B cell (primary cell): ENCODE measurements around the gene MED12L. TPM values are rescaled to one million over a fixed set of nuclear protein-coding genes. Genes with fewer than 3 reads are reported as not detected.

Experiments
- ATAC-seq: fragments of 200-7000 bp; cut with Tn5 transposase; one replicate; pipeline ENCODE4 v1.10.0; 2021; ENCODE audit warnings: low read depth, mild to moderate bottlenecking, moderate number of reproducible peaks, moderate library complexity
- CTCF ChIA-PET: fragments of 350-600 bp; sonication (Branson Sonifier 250); formaldehyde crosslinking; loops from one replicate; lab custom pipeline; 2021; ENCODE audit warnings: antibody characterized with exemption, inconsistent platforms; lab: Charles Lee
- POLR2A ChIA-PET: fragments of 350-600 bp; sonication (Branson Sonifier 250); formaldehyde crosslinking; loops from one replicate; lab custom pipeline; 2021; ENCODE audit warnings: antibody characterized with exemption; lab: Charles Lee
- DNase-seq: peaks from one replicate; pipeline ENCODE4 v3.0.0; 2013
- H2AFZ ChIP-seq: 2 replicates; pipeline ENCODE4 v1.6.1; 2012; ENCODE audit warnings: mild to moderate bottlenecking, low read depth, low read length; ENCODE audit not compliant: insufficient read depth, poor library complexity, severe bottlenecking
- H3K27ac ChIP-seq, 2 donors: 1 replicate in 1 of 2; 2 replicates in 1 of 2; pipeline ENCODE4 v1.5.1; 2012 to 2013; ENCODE audit warnings: low read length in 2 of 2, mild to moderate bottlenecking in 2 of 2, moderate library complexity in 1 of 2
- H3K27me3 ChIP-seq, 4 experiments: fragments of 200-600 bp in 1 of 4; sonication (generic) in 1 of 4; replicated peaks in 1 of 4; 1 replicate in 2 of 4; 2 replicates in 2 of 4; pipeline versions ENCODE4 v1.6.1 to v1.7.0; 2013 to 2016; ENCODE audit warnings: low read length in 3 of 4, mild to moderate bottlenecking in 2 of 4, mixed read lengths in 1 of 4, moderate library complexity in 1 of 4; ENCODE audit not compliant: insufficient read depth in 4 of 4, control insufficient read depth in 3 of 4; ENCODE audit errors: control extremely low read depth in 1 of 4
- H3K36me3 ChIP-seq, 2 experiments: replicated peaks in 1 of 2; 1 replicate in 1 of 2; 2 replicates in 1 of 2; pipeline versions ENCODE4 v1.6.1 to v1.7.1; 2013; ENCODE audit warnings: low read length in 1 of 2; ENCODE audit not compliant: insufficient read depth in 2 of 2, control insufficient read depth in 1 of 2; ENCODE audit errors: control extremely low read depth in 1 of 2, extremely low read depth in 1 of 2
- H3K4me1 ChIP-seq, 2 donors: fragments of 200-600 bp in 1 of 2; sonication (generic) in 1 of 2; 1 replicate in 1 of 2; 2 replicates in 1 of 2; pipeline versions ENCODE4 v1.5.1 to v1.6.1; 2013 to 2017; ENCODE audit warnings: low read length in 2 of 2; ENCODE audit not compliant: control insufficient read depth in 2 of 2, insufficient read depth in 2 of 2
- H3K4me2 ChIP-seq: replicated peaks from 2 replicates; pipeline ENCODE3; 2012; ENCODE audit warnings: mild to moderate bottlenecking, low read depth, low read length; ENCODE audit not compliant: poor library complexity, severe bottlenecking
- H3K4me3 ChIP-seq, 5 experiments: fragments of 200-600 bp in 1 of 5; sonication (generic) in 1 of 5; 1 replicate in 3 of 5; 2 replicates in 2 of 5; pipeline versions ENCODE4 v1.5.1 to v1.7.0; 2011 to 2016; ENCODE audit warnings: low read length in 4 of 5, mild to moderate bottlenecking in 4 of 5, low read depth in 2 of 5, control low read depth in 1 of 5, moderate library complexity in 1 of 5; ENCODE audit not compliant: insufficient read depth in 1 of 5; ENCODE audit errors: control extremely low read depth in 1 of 5, extremely low read depth in 1 of 5
- H3K79me2 ChIP-seq: fragments of 200-600 bp; sonication (generic); one replicate; pipeline ENCODE4 v1.6.0; 2016; ENCODE audit warnings: low read length; ENCODE audit not compliant: control insufficient read depth, insufficient read depth
- H3K9ac ChIP-seq: fragments of 200-600 bp; sonication (generic); 2 replicates; pipeline ENCODE4 v1.6.1; 2017; ENCODE audit warnings: mild to moderate bottlenecking, low read length, moderate library complexity
- H3K9me3 ChIP-seq, 3 donors: one replicate each; pipeline versions ENCODE4 v1.6.1 to v1.7.1; 2013; ENCODE audit warnings: low read length in 2 of 3; ENCODE audit not compliant: control insufficient read depth in 2 of 3, insufficient read depth in 1 of 3; ENCODE audit errors: control extremely low read depth in 1 of 3
- H4K20me1 ChIP-seq: 2 replicates; pipeline ENCODE4 v1.6.0; 2012; ENCODE audit warnings: mild to moderate bottlenecking, low read length; ENCODE audit not compliant: insufficient read depth, control insufficient read depth, poor library complexity, severe bottlenecking
- H3K27ac Mint-ChIP-seq: one replicate; pipeline ENCODE4 v1.8.0; 2021; ENCODE audit warnings: mixed read lengths
- H3K27me3 Mint-ChIP-seq: one replicate; pipeline ENCODE4 v1.8.0; 2021; ENCODE audit warnings: mixed read lengths
- H3K4me1 Mint-ChIP-seq: one replicate; pipeline ENCODE4 v1.8.0; 2021; ENCODE audit warnings: mixed read lengths
- H3K4me3 Mint-ChIP-seq: one replicate; pipeline ENCODE4 v1.8.0; 2021; ENCODE audit warnings: mixed read lengths
- H3K9me3 Mint-ChIP-seq: one replicate; pipeline ENCODE4 v1.8.0; 2022; ENCODE audit warnings: mixed read lengths; ENCODE audit not compliant: insufficient read depth
- EZH2 ChIP-seq: IDR thresholded peaks from 2 replicates; pipeline ENCODE4 v1.6.1; 2012; ENCODE audit warnings: borderline replicate concordance, low read depth, mild to moderate bottlenecking, moderate library complexity, low read length; ENCODE audit not compliant: insufficient read depth, poor library complexity, severe bottlenecking
- WGBS: methylation state at CpG from one replicate; pipeline ENCODE4 v1.1.5; 2013; ENCODE audit warnings: missing lambda C conversion rate; ENCODE audit not compliant: insufficient coverage; 5-methylcytosine and 5-hydroxymethylcytosine counted together
- intact Hi-C: fragments of 100-400 bp; cut with micrococcal nuclease; formaldehyde crosslinking; loops from one replicate; pipeline ENCODE4 v1.10.0; 2022
- polyA plus RNA-seq: library from polyadenylated mRNA; depleted of rRNA; stranded (reverse); fragments of >200 nt; gene quantifications from 2 replicates; pipeline ENCODE4 v1.2.3, GENCODE V29; 2012
- total RNA-seq, 2 donors: library from RNA; stranded (reverse); fragments of 120-200 nt in 1 of 2; gene quantifications; 1 replicate in 1 of 2; 2 replicates in 1 of 2; pipeline versions ENCODE4 v1.2.3 to v1.2.4, GENCODE V29; 2013 to 2022
- TF ChIP-seq, protein P1 (sequence below): fragments of 200-600 bp; IDR thresholded peaks from one replicate; pipeline ENCODE4 v1.8.0; 2022; ENCODE audit warnings: antibody characterized with exemption, mild to moderate bottlenecking

Gene MED12L
- total and polyA plus RNA-seq, 2 donors (not counting 1 experiment from before 2014, with no cell fraction given) = 0.07 to 0.30 TPM

DNA sequence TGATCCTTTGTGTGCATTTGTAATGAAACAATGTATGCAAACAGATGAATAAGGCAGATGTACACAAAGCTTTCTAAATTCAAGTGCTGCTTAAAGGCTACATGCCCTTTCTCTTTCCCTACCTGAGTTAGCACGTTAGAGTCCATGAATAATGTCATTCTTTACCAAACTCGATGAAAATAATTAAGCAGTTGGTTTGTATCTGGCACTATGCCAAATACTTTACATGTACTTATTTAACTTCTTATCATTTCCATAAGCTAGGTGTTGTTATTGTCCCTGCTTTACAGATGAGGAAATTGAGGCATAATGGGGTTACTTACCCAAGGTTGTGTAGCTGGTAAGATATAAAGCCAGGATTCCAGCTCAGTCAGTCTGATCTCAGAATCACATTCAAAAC is 115.1 kb downstream of the MED12L start:
- H3K4me2 ChIP-seq = no peak overlapping the region
- no peak overlapping the region for H2AFZ ChIP-seq
- H3K36me3 ChIP-seq = no peaks in the 10 kb centered on the region
- Mint-ChIP-seq H3K27me3 (no peaks in the 10 kb centered on the region), H3K9me3 (no peaks in the 10 kb centered on the region), H3K27ac (no peak overlapping the region), H3K4me3 (no peak overlapping the region), H3K4me1 (no peaks in the 10 kb centered on the region)
- DNase-seq (no peak), ATAC-seq (no peak)
- no peaks in the 10 kb centered on the region for H3K4me1 ChIP-seq
- no peaks in the 10 kb centered on the region for H4K20me1 ChIP-seq
- H3K4me3 ChIP-seq = no peak overlapping the region
- H3K27me3 ChIP-seq = no peaks in the 10 kb centered on the region
- H3K79me2 ChIP-seq = no peaks in the 10 kb centered on the region
- CTCF ChIA-PET = interaction anchor here (1.8 kb wide), 1 partner anchor 27 kb away, joined by 9 read pairs; no protein-coding TSS in a partner anchor
- WGBS = no CpG with 5 or more reads among the region's 2 CpGs
- no peaks in the 10 kb centered on the region for H3K9me3 ChIP-seq
- intact Hi-C loops = no loop called here
- TF ChIP-seq EZH2 = no peak
- TF ChIP-seq, protein P1, sequence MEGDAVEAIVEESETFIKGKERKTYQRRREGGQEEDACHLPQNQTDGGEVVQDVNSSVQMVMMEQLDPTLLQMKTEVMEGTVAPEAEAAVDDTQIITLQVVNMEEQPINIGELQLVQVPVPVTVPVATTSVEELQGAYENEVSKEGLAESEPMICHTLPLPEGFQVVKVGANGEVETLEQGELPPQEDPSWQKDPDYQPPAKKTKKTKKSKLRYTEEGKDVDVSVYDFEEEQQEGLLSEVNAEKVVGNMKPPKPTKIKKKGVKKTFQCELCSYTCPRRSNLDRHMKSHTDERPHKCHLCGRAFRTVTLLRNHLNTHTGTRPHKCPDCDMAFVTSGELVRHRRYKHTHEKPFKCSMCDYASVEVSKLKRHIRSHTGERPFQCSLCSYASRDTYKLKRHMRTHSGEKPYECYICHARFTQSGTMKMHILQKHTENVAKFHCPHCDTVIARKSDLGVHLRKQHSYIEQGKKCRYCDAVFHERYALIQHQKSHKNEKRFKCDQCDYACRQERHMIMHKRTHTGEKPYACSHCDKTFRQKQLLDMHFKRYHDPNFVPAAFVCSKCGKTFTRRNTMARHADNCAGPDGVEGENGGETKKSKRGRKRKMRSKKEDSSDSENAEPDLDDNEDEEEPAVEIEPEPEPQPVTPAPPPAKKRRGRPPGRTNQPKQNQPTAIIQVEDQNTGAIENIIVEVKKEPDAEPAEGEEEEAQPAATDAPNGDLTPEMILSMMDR = no peak
- no peak overlapping the region for H3K27ac ChIP-seq
- H3K9ac ChIP-seq = no peak overlapping the region
- POLR2A ChIA-PET = no interaction called here

DNA sequence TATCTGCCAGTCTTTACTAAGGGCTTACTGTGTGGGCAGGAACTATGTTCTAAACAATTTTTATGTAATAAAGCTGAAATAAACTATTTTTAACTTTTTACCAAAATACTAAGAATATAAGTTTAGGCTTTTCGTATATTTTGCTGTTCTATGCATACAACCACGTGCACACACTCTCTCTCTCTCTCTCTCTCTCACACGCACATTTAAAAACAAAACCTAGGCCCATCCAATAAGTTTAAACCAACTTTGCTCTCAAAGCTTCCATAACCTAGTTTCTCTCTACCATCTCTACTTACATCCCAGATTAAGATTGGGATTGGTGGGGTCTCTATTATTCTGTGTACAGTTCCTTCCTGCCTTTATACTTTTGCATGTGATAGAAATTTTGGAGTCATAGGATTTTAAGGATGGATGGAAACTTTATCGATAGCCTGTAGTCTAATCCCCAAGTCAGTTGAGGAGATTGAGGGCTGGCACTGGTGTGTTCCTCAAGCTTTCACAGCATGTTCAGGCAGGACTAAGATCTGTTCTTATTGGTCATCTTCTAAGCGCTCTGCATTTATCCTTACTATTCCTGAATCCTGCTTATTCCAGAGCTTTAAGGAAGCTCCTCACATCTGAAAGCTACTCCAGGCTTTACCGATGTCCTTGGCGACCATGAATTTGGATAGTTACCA is 115.7 kb downstream of the MED12L start:
- DNase-seq = no peak
- Mint-ChIP-seq H3K27me3 (no peaks in the 10 kb centered on the region), H3K4me1 (no peaks in the 10 kb centered on the region), H3K27ac (no peak overlapping the region), H3K9me3 (no peaks in the 10 kb centered on the region), H3K4me3 (no peak overlapping the region)
- H3K4me2 ChIP-seq = no peak overlapping the region
- POLR2A ChIA-PET = no interaction called here
- H4K20me1 ChIP-seq = no peaks in the 10 kb centered on the region
- no peaks in the 10 kb centered on the region for H3K9me3 ChIP-seq
- no peak overlapping the region for H3K9ac ChIP-seq
- H3K4me1 ChIP-seq = no peaks in the 10 kb centered on the region
- TF ChIP-seq, protein P1 = no peak
- TF ChIP-seq EZH2 = no peak
- H3K4me3 ChIP-seq = no peak overlapping the region
- 100% methylated on average over 1 of the region's 7 CpGs for WGBS
- intact Hi-C loops = no loop called here
- no peaks in the 10 kb centered on the region for H3K79me2 ChIP-seq
- no peak for ATAC-seq
- no peak overlapping the region for H2AFZ ChIP-seq
- no peak overlapping the region for H3K27ac ChIP-seq
- H3K36me3 ChIP-seq = no peaks in the 10 kb centered on the region
- CTCF ChIA-PET = interaction anchor here (1.8 kb wide), 1 partner anchor 27 kb away, joined by 9 read pairs; no protein-coding TSS in a partner anchor
- H3K27me3 ChIP-seq = no peaks in the 10 kb centered on the region
